ENCODE measurements around the gene TUBA1A.
"Not testable (repeated sequence)": the region's sequence is repeated elsewhere in the genome, so short reads cannot be mapped to it uniquely, and the experiment has no call there.

Gene TUBA1A

GRCh38 chr12:49147384-49147783 is 41.5 kb downstream of the TUBA1A start:
- TF ChIP-seq POLR2A (IDR thresholded peaks at IDR 0.05; ENCODE audit: low read depth, low read length): no peak
- no peak for FAIRE-seq

GRCh38 chr12:49146406-49146805 is 42.5 kb downstream of the TUBA1A start:
- TF ChIP-seq POLR2A (IDR thresholded peaks at IDR 0.05; ENCODE audit: low read depth, low read length): no peak
- DNase-seq (ENCODE audit: insufficient read length, low spot score): no peak
- FAIRE-seq: no peak

More at GRCh38 chr12:49147384-49147783, 41.5 kb downstream of the TUBA1A start:
- DNase-seq (ENCODE audit: insufficient read length, low spot score): no peak

GRCh38 chr12:49144384-49144783 is 44.5 kb downstream of the TUBA1A start:
- FAIRE-seq (no peak), DNase-seq (ENCODE audit: insufficient read length, low spot score) (no peak)
- no peak for TF ChIP-seq POLR2A (IDR thresholded peaks at IDR 0.05; ENCODE audit: low read depth, low read length)

- FAIRE-seq (no peak), DNase-seq (ENCODE audit: insufficient read length, low spot score) (no peak)
- no peak for TF ChIP-seq POLR2A (IDR thresholded peaks at IDR 0.05; ENCODE audit: low read depth, low read length)
Measured at GRCh38 chr12:49138999-49139398, 49.9 kb downstream of the TUBA1A start.

- FAIRE-seq (no peak), DNase-seq (ENCODE audit: insufficient read length, low spot score) (no peak)
- no peak for TF ChIP-seq POLR2A (IDR thresholded peaks at IDR 0.05; ENCODE audit: low read depth, low read length)
Measured at GRCh38 chr12:49138587-49138986, 50.3 kb downstream of the TUBA1A start.

GRCh38 chr12:49137476-49137875 is 51.4 kb downstream of the TUBA1A start:
- FAIRE-seq: no peak
- no peak for TF ChIP-seq POLR2A (IDR thresholded peaks at IDR 0.05; ENCODE audit: low read depth, low read length)
- no peak for DNase-seq (ENCODE audit: insufficient read length, low spot score)

GRCh38 chr12:49136997-49137396 is 51.9 kb downstream of the TUBA1A start:
- not testable (repeated sequence) for DNase-seq (ENCODE audit: insufficient read length, low spot score); FAIRE-seq
